GM12873 (cell line): Measurements from ENCODE around the gene NAP1L1.

ENCODE experiments used
- TF ChIP-seq, protein P1 (sequence below): IDR thresholded peaks from 2 replicates; pipeline ENCODE4 v1.5.1; 2012; ENCODE audit warnings: low read depth, mild to moderate bottlenecking, moderate library complexity, low read length, control low read depth; ENCODE audit not compliant: insufficient read depth; ENCODE audit errors: missing control alignments

Gene NAP1L1

DNA sequence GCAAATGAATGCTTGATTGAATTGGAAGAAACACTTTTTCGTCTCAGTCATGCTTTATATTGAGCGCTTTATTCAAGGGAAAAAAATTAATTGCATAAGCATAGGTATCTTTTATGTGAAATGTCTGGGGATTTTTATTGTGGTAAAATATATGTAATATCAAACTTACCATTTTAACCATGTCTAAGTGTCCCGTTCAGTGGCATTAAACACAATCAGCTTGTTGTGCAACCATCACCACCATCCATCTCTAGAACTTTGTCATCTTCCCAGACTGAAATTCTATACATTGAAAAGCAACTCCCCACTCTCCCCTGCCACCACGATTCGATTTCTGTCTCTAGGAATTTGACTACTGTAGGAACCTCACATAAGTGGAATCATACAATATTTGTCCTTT is 92.7 kb downstream of the NAP1L1 start:
- TF ChIP-seq, protein P1, sequence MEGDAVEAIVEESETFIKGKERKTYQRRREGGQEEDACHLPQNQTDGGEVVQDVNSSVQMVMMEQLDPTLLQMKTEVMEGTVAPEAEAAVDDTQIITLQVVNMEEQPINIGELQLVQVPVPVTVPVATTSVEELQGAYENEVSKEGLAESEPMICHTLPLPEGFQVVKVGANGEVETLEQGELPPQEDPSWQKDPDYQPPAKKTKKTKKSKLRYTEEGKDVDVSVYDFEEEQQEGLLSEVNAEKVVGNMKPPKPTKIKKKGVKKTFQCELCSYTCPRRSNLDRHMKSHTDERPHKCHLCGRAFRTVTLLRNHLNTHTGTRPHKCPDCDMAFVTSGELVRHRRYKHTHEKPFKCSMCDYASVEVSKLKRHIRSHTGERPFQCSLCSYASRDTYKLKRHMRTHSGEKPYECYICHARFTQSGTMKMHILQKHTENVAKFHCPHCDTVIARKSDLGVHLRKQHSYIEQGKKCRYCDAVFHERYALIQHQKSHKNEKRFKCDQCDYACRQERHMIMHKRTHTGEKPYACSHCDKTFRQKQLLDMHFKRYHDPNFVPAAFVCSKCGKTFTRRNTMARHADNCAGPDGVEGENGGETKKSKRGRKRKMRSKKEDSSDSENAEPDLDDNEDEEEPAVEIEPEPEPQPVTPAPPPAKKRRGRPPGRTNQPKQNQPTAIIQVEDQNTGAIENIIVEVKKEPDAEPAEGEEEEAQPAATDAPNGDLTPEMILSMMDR: no peak

DNA sequence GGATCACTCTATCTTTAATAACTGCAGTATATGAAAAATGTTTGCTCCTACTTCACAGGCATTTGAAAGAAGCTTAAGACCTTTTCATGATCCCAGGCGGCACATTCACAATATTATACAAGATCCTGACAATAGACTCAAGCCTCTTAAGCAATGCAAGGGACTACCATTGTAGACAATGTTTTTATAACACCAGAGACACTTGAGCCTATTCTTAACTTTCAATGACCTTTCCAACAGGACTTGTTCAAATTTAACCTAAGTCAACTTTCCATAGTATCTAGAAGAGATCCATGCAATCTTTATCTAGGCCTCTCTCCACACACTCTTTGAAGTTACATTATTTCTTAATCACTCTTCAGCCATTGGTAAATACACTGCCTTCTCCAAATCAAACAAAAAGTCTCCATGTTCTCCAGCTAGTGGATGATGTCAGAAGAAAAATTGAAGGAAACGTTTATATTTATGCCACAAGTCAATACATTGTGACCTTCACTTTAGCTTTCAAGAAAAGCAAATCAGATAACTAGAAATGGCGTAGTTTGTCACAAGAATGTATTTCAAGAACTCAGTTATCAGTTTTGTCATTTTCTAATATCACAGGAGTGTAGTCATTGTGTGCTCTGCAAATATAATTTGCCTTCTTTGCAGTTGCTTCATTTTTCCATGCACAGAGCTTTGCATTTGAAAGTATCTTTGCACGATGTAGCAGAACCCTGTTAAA is 94.1 kb downstream of the NAP1L1 start:
- TF ChIP-seq, protein P1: no peak
